Body of pancreas (tissue), 4 donors: ENCODE data around the gene DPY19L3. TPM values are rescaled to one million over a fixed set of nuclear protein-coding genes. Genes with fewer than 3 reads are reported as not detected.

Experiments used
- ATAC-seq: fragments of 150-250 bp; one replicate; pipeline ENCODE4 v1.9.1; 2016
- DNase-seq, 4 donors: peaks; one replicate each; pipeline ENCODE4 v3.0.0-alpha.2; 2019
- H3K27ac ChIP-seq, 4 donors: fragments of 200-600 bp; sonication (generic); 1 replicate in 3 of 4; 2 replicates in 1 of 4; pipeline versions ENCODE4 v1.5.1 to v1.6.1; 2016 to 2019; ENCODE audit warnings: mild to moderate bottlenecking in 1 of 4, mixed read lengths in 1 of 4, moderate library complexity in 1 of 4
- H3K27me3 ChIP-seq, 2 donors: fragments of 200-600 bp; sonication (generic); one replicate each; pipeline ENCODE4 v1.6.0; 2016; ENCODE audit warnings: mild to moderate bottlenecking in 1 of 2
- H3K36me3 ChIP-seq, 2 donors: fragments of 200-600 bp; sonication (generic); replicated peaks in 1 of 2; 2 replicates each; pipeline ENCODE4 v1.5.1; 2016; ENCODE audit warnings: low read depth in 2 of 2; ENCODE audit not compliant: insufficient read depth in 1 of 2
- H3K4me1 ChIP-seq: fragments of 200-600 bp; sonication (generic); one replicate; pipeline ENCODE4 v1.6.0; 2016
- H3K4me3 ChIP-seq, 2 donors: fragments of 200-600 bp; sonication (generic); 1 replicate in 1 of 2; 2 replicates in 1 of 2; pipeline ENCODE4 v1.5.1; 2016 to 2019
- H3K9me3 ChIP-seq, 3 donors: fragments of 200-600 bp; sonication (generic); 1 replicate in 2 of 3; 2 replicates in 1 of 3; pipeline ENCODE4 v1.5.1; 2016
- CTCF ChIP-seq, 7 experiments: fragments of 450-650 bp in 4 of 7; fragments of 200-600 bp in 3 of 7; sonication (generic) in 3 of 7; IDR thresholded peaks; one replicate each; pipeline ENCODE4 v1.5.1; 2016 to 2019; ENCODE audit warnings: antibody characterized with exemption in 7 of 7
- POLR2A ChIP-seq, 3 donors: fragments of 450-650 bp; IDR thresholded peaks; one replicate each; pipeline ENCODE4 v1.6.1; 2016; ENCODE audit warnings: antibody characterized with exemption in 3 of 3, mild to moderate bottlenecking in 2 of 3
- WGBS, 2 donors: methylation state at CpG; one replicate each; pipeline ENCODE4 v1.1.5; 2017; 5-methylcytosine and 5-hydroxymethylcytosine counted together
- intact Hi-C: fragments of 100-400 bp; cut with DNase I; formaldehyde crosslinking; loops from one replicate; pipeline ENCODE4 v1.15.1; 2023
- total RNA-seq, 2 donors: library from RNA; depleted of rRNA; stranded (reverse); fragments of >200 nt; gene quantifications; one replicate each; pipeline ENCODE4 v1.1.0, GENCODE V29; 2016

The DPY19L3 gene
- total RNA-seq, 2 donors from 2014 or later, result 14.3 to 24.4 TPM

- Histone ChIP-seq H3K27me3 (no peaks in the 10 kb centered on the region), H3K27ac (no peak overlapping the region), H3K4me3 (no peak overlapping the region), H3K4me1 (peaks cover 30% of the 10 kb centered on the region), H3K36me3 (no peaks in the 10 kb centered on the region), H3K9me3 (no peaks in the 10 kb centered on the region)
- DNase-seq (no peak), ATAC-seq (no peak)
- TF ChIP-seq POLR2A (IDR thresholded peaks at IDR 0.05) (no peak), CTCF (IDR thresholded peaks at IDR 0.05) (no peak)
- WGBS, 2 donors, result 81 to 94% methylated on average over 5 of the region's 5 CpGs
- intact Hi-C loops, result loop anchor here (5.0 kb wide), 1 partner anchor 66 kb away; no protein-coding TSS in a partner anchor
Observed at GRCh38 chr19:32403291-32403995, 2.1 kb upstream of the DPY19L3 start.

GRCh38 chr19:32404213-32404932, 1.2 kb upstream of the DPY19L3 start:
- peak in 1 of 4 donors; percentile 18 for DNase-seq
- TF ChIP-seq CTCF (IDR thresholded peaks at IDR 0.05) (no peak), POLR2A (IDR thresholded peaks at IDR 0.05) (no peak)
- ATAC-seq, result no peak
- Histone ChIP-seq H3K27me3 (no peaks in the 10 kb centered on the region), H3K4me3 (peak overlapping the region in 1 of 2 donors; percentile 96), H3K9me3 (no peaks in the 10 kb centered on the region), H3K27ac (peak overlapping the region in 3 of 4 donors; percentile 93 to 96 (median 96)), H3K36me3 (no peaks in the 10 kb centered on the region), H3K4me1 (peaks cover 30% of the 10 kb centered on the region)
- intact Hi-C loops, result loop anchor here (5.0 kb wide), 1 partner anchor 67 kb away; no protein-coding TSS in a partner anchor
- WGBS, 2 donors, result 49 to 65% methylated on average over 19 to 20 of the region's 20 CpGs

- Histone ChIP-seq H3K27ac (peak overlapping the region; percentile 90 to 96 (median 94)), H3K9me3 (no peaks in the 10 kb centered on the region), H3K36me3 (no peaks in the 10 kb centered on the region), H3K27me3 (no peaks in the 10 kb centered on the region), H3K4me1 (peaks cover 30% of the 10 kb centered on the region), H3K4me3 (peak overlapping the region; percentile 57 to 96)
- 0% methylated on average over 16 to 36 of the region's 36 CpGs for WGBS, 2 donors
- intact Hi-C loops, result loop anchor here (5.0 kb wide), 1 partner anchor 68 kb away; no protein-coding TSS in a partner anchor
- no peak for TF ChIP-seq CTCF (IDR thresholded peaks at IDR 0.05)
- TF ChIP-seq POLR2A (IDR thresholded peaks at IDR 0.05), result no peak
- peak; percentile 63 to 78 (median 70) for DNase-seq
- ATAC-seq, result peak; percentile 46
Observed at GRCh38 chr19:32404933-32405430, 588 bp upstream of the DPY19L3 start.

- DNase-seq, result peak in 1 of 4 donors; percentile 76
- intact Hi-C loops, result no loop called here
- no peaks in the 10 kb centered on the region for H3K27me3 ChIP-seq
- WGBS, 2 donors, result 4 to 14% methylated on average over 14 to 33 of the region's 33 CpGs
- TF ChIP-seq CTCF (IDR thresholded peaks at IDR 0.05) (peak in 2 of 7 experiments; percentile 10 to 16), POLR2A (IDR thresholded peaks at IDR 0.05) (peak in 1 of 3 donors; percentile 35)
- H3K9me3 ChIP-seq, result no peaks in the 10 kb centered on the region
- peak overlapping the region; percentile 57 to 63 for H3K4me3 ChIP-seq
- peak overlapping the region; percentile 90 to 96 (median 94) for H3K27ac ChIP-seq
- H3K36me3 ChIP-seq, result peaks cover 0 to 6% of the 10 kb centered on the region in 2 donors
- peaks cover 30% of the 10 kb centered on the region for H3K4me1 ChIP-seq
- ATAC-seq, result no peak
Observed at GRCh38 chr19:32406161-32407003, 812 bp downstream of the DPY19L3 start.
